NCI-H1694 treated with DMSO at 0.1 percent for 48 hours (cell line): ENCODE results near the gene AIG1.

Experiments
- DNase-seq: peaks from one replicate; lab custom pipeline; 2025; lab: John Stamatoyannopoulos, UW

Gene AIG1

GRCh38 chr6:143196525-143197225, 136.0 kb downstream of the AIG1 start:
- no peak for DNase-seq

GRCh38 chr6:143197377-143197776, 136.7 kb downstream of the AIG1 start:
- DNase-seq, result no peak

DNA sequence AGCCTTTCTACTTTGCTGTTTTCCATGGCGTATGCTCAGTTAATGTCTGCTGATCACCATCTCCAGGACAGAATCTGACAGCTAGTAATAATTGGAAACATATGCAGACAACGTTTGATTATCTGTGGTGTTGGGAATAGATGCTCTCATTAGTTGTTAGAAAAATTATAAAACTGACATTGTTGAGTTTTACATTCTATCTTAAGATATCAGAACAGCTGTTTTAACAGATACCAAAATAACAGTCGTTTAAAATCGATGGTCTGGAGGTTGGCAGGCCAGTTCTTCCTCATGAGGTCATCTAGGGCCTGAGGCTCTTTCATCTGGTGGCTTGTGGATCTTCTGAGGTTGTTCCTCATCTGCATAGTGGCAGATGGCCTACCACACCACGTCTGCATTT, 137.6 kb downstream of the AIG1 start:
- DNase-seq, result no peak

- no peak for DNase-seq
Measured at GRCh38 chr6:143199291-143199690, 138.6 kb downstream of the AIG1 start.

- DNase-seq, result no peak
Measured at GRCh38 chr6:143200167-143200770, 139.6 kb downstream of the AIG1 start.

GRCh38 chr6:143204045-143204444, 143.4 kb downstream of the AIG1 start:
- DNase-seq, result no peak

DNA sequence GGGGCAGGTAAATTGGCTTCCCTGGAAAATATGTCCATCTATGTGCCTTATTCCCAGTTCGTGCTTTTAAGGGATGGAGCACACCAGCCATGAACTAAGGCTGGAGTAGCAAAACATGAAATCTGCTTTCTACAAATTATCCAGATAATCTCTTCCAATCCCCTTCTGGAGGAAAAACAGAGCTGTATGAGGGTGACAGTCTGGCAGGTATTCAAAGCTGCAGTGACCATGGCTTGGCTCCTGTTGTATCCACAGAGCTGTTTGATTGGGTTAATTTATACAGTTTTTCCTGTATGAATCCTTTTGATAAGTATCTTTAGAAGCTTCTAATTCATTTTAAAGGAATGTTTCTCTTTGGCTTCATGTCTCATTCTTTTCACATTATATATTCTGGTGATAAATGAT, 144.4 kb downstream of the AIG1 start:
- DNase-seq, result no peak

- no peak for DNase-seq
Measured at GRCh38 chr6:143205585-143205984, 144.9 kb downstream of the AIG1 start.

DNA sequence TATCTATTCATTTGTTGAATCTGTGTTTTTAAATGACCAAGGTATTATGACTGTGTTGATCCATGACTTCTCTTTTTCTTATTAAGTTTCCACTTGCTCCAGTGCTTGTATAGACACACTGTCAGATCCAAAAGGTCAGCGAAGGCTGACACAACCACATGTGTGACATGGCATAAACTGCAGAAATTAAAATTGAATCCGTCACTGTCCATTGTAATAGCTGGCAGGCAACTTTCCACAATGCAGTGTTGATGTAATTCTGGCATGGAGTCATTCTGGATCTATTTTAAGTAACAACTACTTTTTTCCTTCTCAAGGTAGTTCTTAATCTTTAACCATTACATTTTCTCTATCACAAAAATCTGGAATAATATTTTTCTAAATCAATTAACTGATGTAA, 145.3 kb downstream of the AIG1 start:
- DNase-seq, result no peak

DNA sequence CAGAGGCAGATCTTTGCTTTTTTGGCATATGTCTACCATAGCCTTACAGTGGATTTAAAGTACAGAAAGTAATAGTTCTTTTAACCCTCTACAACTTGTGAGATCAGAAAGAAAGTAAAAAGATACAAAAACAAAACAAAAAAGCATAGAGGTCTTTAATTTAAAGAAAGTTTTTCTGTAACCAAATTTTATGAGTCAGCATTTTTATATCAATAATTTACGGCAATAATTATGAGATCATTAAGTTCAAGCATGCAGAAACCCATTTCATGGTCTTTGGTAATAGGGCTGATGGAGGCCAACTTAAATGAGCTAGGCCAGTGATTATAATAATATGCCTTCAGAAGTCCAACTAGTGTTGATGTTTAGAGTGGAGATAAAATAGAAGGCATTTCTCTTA, 145.9 kb downstream of the AIG1 start:
- no peak for DNase-seq

GRCh38 chr6:143210420-143210819, 149.7 kb downstream of the AIG1 start:
- DNase-seq, result no peak

- DNase-seq, result no peak
Measured at GRCh38 chr6:143213859-143214376, 153.2 kb downstream of the AIG1 start.

GRCh38 chr6:143215363-143215762, 154.7 kb downstream of the AIG1 start:
- no peak for DNase-seq

- DNase-seq, result no peak
Measured at GRCh38 chr6:143215771-143216170, 155.1 kb downstream of the AIG1 start.

- DNase-seq, result no peak
Measured at GRCh38 chr6:143218233-143218632, 157.5 kb downstream of the AIG1 start.

- DNase-seq, result no peak
Measured at GRCh38 chr6:143221698-143222097, 161.0 kb downstream of the AIG1 start.

GRCh38 chr6:143222310-143222709, 161.6 kb downstream of the AIG1 start:
- DNase-seq, result no peak

DNA sequence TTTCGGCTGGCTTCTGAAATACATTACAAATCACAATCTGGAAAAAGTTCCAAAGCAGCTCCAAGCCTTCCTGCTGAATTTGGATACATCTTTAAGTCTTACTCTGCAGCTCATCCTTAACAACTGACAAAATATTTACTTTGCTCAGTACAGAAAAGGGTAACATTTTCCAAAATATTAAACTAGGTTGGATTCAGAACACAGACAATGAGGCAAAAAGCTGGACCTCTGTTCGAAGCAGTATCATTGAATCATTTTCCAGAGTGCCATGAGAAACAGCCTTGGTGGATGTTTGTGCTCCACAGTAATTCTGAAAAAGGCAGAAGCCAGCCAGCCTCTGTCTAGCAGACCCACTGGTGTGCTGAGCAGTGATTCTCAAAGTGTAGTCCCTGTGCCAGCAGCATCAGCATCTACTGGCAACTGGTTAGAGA, 162.1 kb downstream of the AIG1 start:
- DNase-seq, result no peak

DNA sequence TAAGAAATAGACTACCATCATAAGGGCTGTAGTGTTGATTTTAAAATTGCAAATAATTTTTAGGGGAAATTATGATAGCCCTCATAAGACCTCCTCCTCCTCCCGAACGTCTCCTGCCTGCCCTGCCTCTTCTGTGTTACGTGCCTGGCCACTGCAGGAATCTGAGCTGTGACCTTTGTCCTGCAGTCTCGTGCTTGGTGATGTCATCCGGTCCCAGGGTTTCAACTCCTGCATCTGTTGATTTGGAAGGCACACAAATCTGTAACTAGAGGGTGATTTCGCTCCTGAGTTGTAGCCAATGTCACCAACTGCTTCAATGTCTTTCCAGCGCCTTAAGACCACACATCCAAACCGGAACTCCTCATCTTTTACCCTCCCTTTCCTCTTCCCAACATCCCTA, 163.2 kb downstream of the AIG1 start:
- no peak for DNase-seq

DNA sequence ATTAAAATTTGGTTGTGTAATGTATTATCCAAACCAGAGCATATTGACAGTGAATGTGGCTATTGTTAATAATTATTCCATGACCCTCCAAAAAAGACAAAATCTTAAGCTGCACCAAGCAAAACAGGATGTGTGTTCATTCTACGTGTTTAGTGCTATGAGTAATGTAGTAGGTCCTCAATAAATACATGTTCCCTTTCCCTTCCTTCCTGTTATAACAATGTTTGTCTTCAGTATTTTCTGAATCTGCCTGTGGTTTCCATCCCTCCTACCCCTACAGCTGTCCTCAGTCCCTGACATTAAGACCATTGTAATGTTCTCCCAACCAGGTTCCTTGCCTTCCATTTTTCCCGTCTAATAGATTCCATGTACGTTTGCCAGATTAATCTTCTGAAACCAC, 163.8 kb downstream of the AIG1 start:
- DNase-seq, result no peak

DNA sequence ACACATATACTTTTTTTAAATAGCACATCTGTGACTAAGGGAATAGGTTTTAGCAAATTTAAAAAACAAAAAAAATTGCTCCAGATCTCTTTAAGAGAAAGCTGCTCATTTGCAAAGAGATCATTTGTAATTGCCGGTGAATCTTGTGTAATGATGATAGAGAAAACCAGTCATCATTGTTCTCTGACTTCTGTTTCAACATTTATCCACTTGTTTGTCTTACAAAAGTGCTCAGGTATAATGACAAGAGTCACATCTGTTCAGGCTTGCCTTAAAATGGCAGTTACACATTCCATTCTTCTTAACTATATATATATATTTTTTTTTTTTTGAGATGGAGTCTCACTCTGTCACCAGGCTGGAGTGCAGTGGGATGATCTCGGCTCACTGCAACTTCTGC, 165.2 kb downstream of the AIG1 start:
- DNase-seq, result no peak

DNA sequence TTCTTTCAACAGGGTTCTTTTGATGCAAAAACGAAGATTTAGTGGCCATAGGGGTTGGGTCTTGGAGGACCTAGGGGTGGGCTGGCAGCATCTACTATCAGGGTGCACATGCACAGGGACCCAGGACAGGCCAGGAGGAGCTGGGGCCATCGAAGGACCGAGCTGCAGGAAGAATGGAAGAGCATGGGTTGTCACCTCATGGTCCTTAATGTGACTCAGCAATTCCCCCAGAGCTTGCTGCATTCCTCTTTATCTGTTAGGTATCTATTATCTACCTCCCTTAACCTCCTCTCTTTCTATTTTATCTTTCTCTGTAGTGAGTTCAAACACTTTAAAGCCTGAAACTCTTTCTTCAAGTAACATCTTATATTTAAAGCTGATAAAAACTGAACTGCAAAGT, 167.0 kb downstream of the AIG1 start:
- no peak for DNase-seq

GRCh38 chr6:143229400-143229799, 168.7 kb downstream of the AIG1 start:
- DNase-seq, result no peak

DNA sequence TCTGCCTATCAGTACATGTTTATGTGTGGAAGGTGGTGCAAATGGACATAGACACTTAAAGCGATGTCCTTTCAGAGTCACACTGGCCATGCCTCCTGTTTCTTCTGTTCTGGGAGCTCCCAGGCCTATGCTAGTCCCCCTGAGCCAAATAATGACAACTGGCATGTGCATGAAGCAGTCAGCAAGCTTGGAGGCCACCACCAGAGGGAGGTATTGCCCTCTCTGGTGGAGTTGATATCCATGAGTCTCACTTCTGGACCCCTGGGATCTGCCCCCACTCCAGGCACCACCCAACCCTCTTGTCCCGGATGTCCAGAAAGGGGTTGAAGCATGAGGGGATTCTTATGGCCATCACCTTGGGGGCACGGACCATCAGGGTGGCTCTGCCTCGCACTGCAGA, 172.2 kb downstream of the AIG1 start:
- no peak for DNase-seq
